Naive B cell (primary cell): ENCODE measurements around the gene LBP. TPM values are rescaled to one million over a fixed set of nuclear protein-coding genes. Genes with fewer than 3 reads are reported as not detected.
"Not testable (repeated sequence)": the region's sequence is repeated elsewhere in the genome, so short reads cannot be mapped to it uniquely, and the experiment has no call there.

Source experiments
- ATAC-seq, 2 donors: fragments of 150-1000 bp; cut with Tn5 transposase; 2 replicates each; pipeline ENCODE4 v1.10.0; 2021; ENCODE audit warnings: low read depth in 2 of 2, mild to moderate bottlenecking in 2 of 2, moderate library complexity in 2 of 2
- DNase-seq: peaks from one replicate; pipeline ENCODE4 v3.0.0; 2022
- H3K27ac Mint-ChIP-seq, 6 donors: one replicate each; pipeline ENCODE4 v1.8.0; 2020 to 2022; ENCODE audit warnings: mild to moderate bottlenecking in 6 of 6, mixed read lengths in 6 of 6, moderate library complexity in 5 of 6, inconsistent platforms in 2 of 6
- H3K27me3 Mint-ChIP-seq, 3 donors: one replicate each; pipeline ENCODE4 v1.8.0; 2021 to 2022; ENCODE audit warnings: mixed read lengths in 3 of 3, mild to moderate bottlenecking in 1 of 3
- H3K36me3 Mint-ChIP-seq, 2 donors: one replicate each; pipeline ENCODE4 v1.8.0; 2020 to 2022; ENCODE audit warnings: mixed read lengths in 2 of 2, inconsistent platforms in 1 of 2, mild to moderate bottlenecking in 1 of 2
- H3K4me1 Mint-ChIP-seq, 3 donors: one replicate each; pipeline ENCODE4 v1.8.0; 2020 to 2022; ENCODE audit warnings: mixed read lengths in 3 of 3, inconsistent platforms in 1 of 3, mild to moderate bottlenecking in 1 of 3, moderate library complexity in 1 of 3
- H3K4me3 Mint-ChIP-seq, 8 donors: one replicate each; pipeline ENCODE4 v1.8.0; 2020 to 2022; ENCODE audit warnings: mild to moderate bottlenecking in 8 of 8, mixed read lengths in 8 of 8, moderate library complexity in 8 of 8, inconsistent platforms in 2 of 8
- H3K9me3 Mint-ChIP-seq, 7 donors: one replicate each; pipeline ENCODE4 v1.8.0; 2020 to 2022; ENCODE audit warnings: mixed read lengths in 7 of 7, mild to moderate bottlenecking in 5 of 7, inconsistent platforms in 2 of 7, moderate library complexity in 1 of 7
- polyA plus RNA-seq, 6 donors: library from polyadenylated mRNA; unstranded; fragments of 300-500 nt; fragmentation: Illumina TruSeq; gene quantifications; one replicate each; pipeline ENCODE4 v1.2.3, GENCODE V29; 2021; ENCODE audit warnings: low read depth in 6 of 6

Gene LBP
- polyA plus RNA-seq, 6 donors from 2014 or later: not detected

DNA sequence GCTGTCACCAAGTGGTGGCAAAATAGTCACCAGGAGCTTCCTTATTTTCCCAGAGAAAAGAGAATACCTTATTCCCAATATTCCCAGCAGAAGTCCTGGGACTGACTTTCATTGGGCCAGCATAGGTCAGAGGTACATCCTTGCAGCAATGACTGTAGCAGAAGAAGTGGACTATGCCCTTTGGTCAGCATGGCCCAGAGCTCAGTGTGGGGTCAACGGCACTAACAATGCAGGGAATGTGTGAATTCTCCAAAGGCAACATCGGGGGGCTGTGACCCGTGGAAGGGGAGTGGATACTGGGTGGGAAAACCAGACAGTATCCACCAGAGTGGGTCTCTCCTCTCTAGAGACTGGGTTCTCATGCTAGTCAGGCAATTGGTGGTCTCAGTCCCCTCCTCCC, 15.6 kb upstream of the LBP start:
- peaks cover 31 to 46% (median 35%) of the 10 kb centered on the region in 3 donors for H3K27me3 Mint-ChIP-seq
- no peaks in the 10 kb centered on the region for H3K4me1 Mint-ChIP-seq
- DNase-seq (no peak), ATAC-seq (no peak)
- H3K36me3 Mint-ChIP-seq: peaks cover 0 to 7% of the 10 kb centered on the region in 2 donors
- peaks cover 0 to 16% (median 4%) of the 10 kb centered on the region in 7 donors for H3K9me3 Mint-ChIP-seq
- H3K27ac Mint-ChIP-seq: no peak overlapping the region
- H3K4me3 Mint-ChIP-seq: no peak overlapping the region

DNA sequence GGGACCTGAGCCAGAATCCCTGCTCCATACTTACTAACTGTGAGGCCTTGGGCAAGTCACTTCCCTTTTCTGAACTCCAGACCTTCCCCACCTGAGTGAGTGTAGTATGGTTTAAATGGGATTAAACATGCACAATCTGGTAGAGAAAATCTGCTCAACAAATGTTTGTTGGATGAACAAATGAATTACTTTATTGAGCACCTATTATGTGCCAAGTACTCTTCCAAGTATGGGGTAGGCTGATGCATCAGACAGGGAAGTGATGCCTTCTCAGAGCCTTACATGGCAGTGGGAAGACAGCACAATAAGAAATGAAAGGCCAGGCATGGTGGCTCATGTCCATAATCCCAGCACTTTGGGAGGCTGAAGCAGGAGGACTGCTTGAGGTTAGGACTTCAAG, 15.0 kb upstream of the LBP start:
- Mint-ChIP-seq H3K4me3 (no peak overlapping the region), H3K27me3 (peaks cover 27 to 52% (median 41%) of the 10 kb centered on the region in 3 donors), H3K36me3 (peaks cover 0 to under 1% of the 10 kb centered on the region in 2 donors), H3K9me3 (peaks cover 0 to 12% (median 2%) of the 10 kb centered on the region in 7 donors), H3K27ac (no peak overlapping the region), H3K4me1 (no peaks in the 10 kb centered on the region)
- no peak for ATAC-seq
- DNase-seq: no peak

DNA sequence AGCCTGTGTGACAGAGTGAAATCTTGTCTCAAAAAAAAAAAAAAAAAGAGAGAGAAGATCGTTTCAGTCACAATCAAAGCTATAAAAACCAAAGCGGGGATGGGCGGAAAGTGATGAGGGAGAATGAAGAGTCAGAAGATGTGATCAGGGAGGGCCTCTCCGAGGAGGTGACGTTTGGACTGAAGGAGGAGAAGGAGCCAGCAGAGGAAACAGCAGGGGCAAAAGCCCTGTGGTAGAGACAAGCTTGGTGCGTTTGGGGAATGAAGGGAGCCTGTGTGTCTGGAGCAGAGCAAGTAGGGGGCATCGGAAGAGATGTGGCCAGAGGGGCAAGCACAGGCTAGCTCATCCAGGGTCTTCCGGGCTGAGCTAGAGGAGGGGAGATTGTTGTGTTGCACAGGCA, 14.5 kb upstream of the LBP start:
- peaks cover 30 to 58% (median 44%) of the 10 kb centered on the region in 3 donors for H3K27me3 Mint-ChIP-seq
- no peaks in the 10 kb centered on the region for H3K4me1 Mint-ChIP-seq
- H3K4me3 Mint-ChIP-seq: no peak overlapping the region
- DNase-seq: no peak
- peak overlapping the region in 2 of 6 donors; percentile 12 to 86 for H3K27ac Mint-ChIP-seq
- ATAC-seq: no peak
- peaks cover 0 to 12% (median 2%) of the 10 kb centered on the region in 7 donors for H3K9me3 Mint-ChIP-seq
- H3K36me3 Mint-ChIP-seq: peaks cover 0 to under 1% of the 10 kb centered on the region in 2 donors

GRCh38 chr20:38334016-38334415, 12.3 kb upstream of the LBP start:
- Mint-ChIP-seq H3K36me3 (peaks cover 0 to 17% of the 10 kb centered on the region in 2 donors), H3K27ac (no peak overlapping the region), H3K4me3 (peak overlapping the region in 1 of 8 donors; percentile 37), H3K27me3 (peaks cover 37 to 67% (median 46%) of the 10 kb centered on the region in 3 donors), H3K4me1 (no peaks in the 10 kb centered on the region), H3K9me3 (peaks cover 7 to 28% (median 12%) of the 10 kb centered on the region in 7 donors)
- DNase-seq (no peak), ATAC-seq (no peak)

GRCh38 chr20:38336726-38337125, 9.6 kb upstream of the LBP start:
- no peak overlapping the region for H3K27ac Mint-ChIP-seq
- no peak for ATAC-seq
- no peaks in the 10 kb centered on the region for H3K4me1 Mint-ChIP-seq
- no peak for DNase-seq
- H3K27me3 Mint-ChIP-seq: peaks cover 24 to 53% (median 46%) of the 10 kb centered on the region in 3 donors
- peaks cover 0 to 17% of the 10 kb centered on the region in 2 donors for H3K36me3 Mint-ChIP-seq
- peaks cover 7 to 28% (median 12%) of the 10 kb centered on the region in 7 donors for H3K9me3 Mint-ChIP-seq
- no peak overlapping the region for H3K4me3 Mint-ChIP-seq

- ATAC-seq (no peak), DNase-seq (no peak)
- no peak overlapping the region for H3K27ac Mint-ChIP-seq
- no peak overlapping the region for H3K4me3 Mint-ChIP-seq
- peaks cover 20 to 51% (median 40%) of the 10 kb centered on the region in 3 donors for H3K27me3 Mint-ChIP-seq
- H3K36me3 Mint-ChIP-seq: peaks cover 0 to 17% of the 10 kb centered on the region in 2 donors
- H3K4me1 Mint-ChIP-seq: no peaks in the 10 kb centered on the region
- H3K9me3 Mint-ChIP-seq: peaks cover 7 to 28% (median 12%) of the 10 kb centered on the region in 7 donors
Observed at GRCh38 chr20:38337561-38338140, 8.6 kb upstream of the LBP start.

DNA sequence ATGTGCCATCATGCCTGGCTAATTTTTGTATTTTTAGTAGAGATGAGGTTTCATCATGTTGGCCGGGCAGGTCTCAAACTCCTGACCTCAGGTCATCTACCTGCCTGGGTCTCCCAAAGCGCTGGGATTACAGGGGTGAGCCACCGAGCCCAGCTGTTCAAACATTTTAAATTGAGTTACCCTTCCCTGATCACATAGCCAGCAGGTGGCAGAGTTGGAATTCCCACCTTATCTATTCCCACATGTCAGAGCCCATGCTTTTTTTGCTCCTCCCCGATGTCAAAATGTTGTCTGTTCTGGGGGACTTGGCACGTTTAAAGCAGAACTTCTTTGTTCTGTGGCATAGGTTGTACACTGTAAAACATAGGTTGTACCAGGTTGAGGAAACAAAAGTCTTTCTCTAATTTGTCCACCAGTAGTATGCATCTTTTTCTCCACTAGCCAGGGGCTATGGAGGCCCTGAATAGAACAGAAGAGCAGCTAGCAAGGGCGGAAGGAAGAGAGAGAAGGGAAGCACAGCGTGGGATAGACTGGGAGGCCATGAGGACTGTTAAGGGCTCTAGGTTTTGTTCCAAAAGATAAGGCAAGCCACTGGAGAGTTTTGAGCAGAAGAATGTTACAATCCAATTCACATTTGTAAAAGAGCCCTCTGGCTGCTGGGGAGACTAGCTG, 7.3 kb upstream of the LBP start:
- Mint-ChIP-seq H3K27me3 (peaks cover 20 to 50% (median 37%) of the 10 kb centered on the region in 3 donors), H3K4me1 (no peaks in the 10 kb centered on the region), H3K4me3 (no peak overlapping the region), H3K9me3 (peaks cover 7 to 28% (median 12%) of the 10 kb centered on the region in 7 donors), H3K27ac (peak overlapping the region in 1 of 6 donors; percentile 80), H3K36me3 (peaks cover 0 to 17% of the 10 kb centered on the region in 2 donors)
- no peak for DNase-seq
- no peak for ATAC-seq

- not testable (repeated sequence) for H3K27ac Mint-ChIP-seq, H3K4me1 Mint-ChIP-seq, ATAC-seq, DNase-seq, H3K4me3 Mint-ChIP-seq
- Mint-ChIP-seq H3K9me3 (peaks cover 6 to 26% (median 12%) of the 10 kb centered on the region in 7 donors), H3K27me3 (peaks cover 18 to 52% (median 37%) of the 10 kb centered on the region in 3 donors), H3K36me3 (peaks cover 0 to 17% of the 10 kb centered on the region in 2 donors)
Observed at GRCh38 chr20:38339521-38339896, 6.8 kb upstream of the LBP start.

- DNase-seq: no peak
- Mint-ChIP-seq H3K36me3 (peaks cover 0 to 17% of the 10 kb centered on the region in 2 donors), H3K9me3 (peaks cover 5 to 24% (median 12%) of the 10 kb centered on the region in 7 donors), H3K4me1 (no peaks in the 10 kb centered on the region), H3K27me3 (peaks cover 15 to 55% (median 37%) of the 10 kb centered on the region in 3 donors), H3K27ac (no peak overlapping the region), H3K4me3 (no peak overlapping the region)
- no peak for ATAC-seq
Observed at GRCh38 chr20:38339997-38340396, 6.3 kb upstream of the LBP start.

- no peak for DNase-seq
- no peak overlapping the region for H3K4me3 Mint-ChIP-seq
- peaks cover 5 to 24% (median 11%) of the 10 kb centered on the region in 7 donors for H3K9me3 Mint-ChIP-seq
Observed at GRCh38 chr20:38340693-38341092, 5.6 kb upstream of the LBP start.

DNA sequence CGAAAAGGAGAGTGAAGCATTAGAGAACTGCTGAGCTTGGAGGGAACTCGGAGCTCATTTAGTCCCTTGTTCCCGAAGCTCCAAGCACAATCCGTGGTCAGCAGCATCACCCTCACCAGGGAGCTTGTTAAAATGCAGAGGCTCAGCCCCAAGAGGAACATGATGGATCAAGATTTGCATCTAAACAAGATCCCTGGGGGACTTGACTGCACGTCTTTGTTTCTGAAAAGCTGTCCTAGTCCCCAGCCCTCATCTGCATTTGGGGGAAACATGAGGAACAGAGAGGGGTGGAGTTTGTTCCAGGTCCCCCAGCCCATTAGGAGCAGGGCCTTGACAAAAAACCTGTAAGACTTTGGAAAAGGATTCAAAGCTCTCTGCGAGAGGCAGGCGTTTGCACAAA, 4.1 kb upstream of the LBP start:
- Mint-ChIP-seq H3K4me1 (no peaks in the 10 kb centered on the region), H3K36me3 (peaks cover 0 to 12% of the 10 kb centered on the region in 2 donors)

More at GRCh38 chr20:38340693-38341092, 5.6 kb upstream of the LBP start:
- Mint-ChIP-seq H3K36me3 (peaks cover 0 to 17% of the 10 kb centered on the region in 2 donors), H3K27ac (no peak overlapping the region), H3K4me1 (no peaks in the 10 kb centered on the region), H3K27me3 (peaks cover 15 to 49% (median 35%) of the 10 kb centered on the region in 3 donors)
- ATAC-seq: no peak

DNA sequence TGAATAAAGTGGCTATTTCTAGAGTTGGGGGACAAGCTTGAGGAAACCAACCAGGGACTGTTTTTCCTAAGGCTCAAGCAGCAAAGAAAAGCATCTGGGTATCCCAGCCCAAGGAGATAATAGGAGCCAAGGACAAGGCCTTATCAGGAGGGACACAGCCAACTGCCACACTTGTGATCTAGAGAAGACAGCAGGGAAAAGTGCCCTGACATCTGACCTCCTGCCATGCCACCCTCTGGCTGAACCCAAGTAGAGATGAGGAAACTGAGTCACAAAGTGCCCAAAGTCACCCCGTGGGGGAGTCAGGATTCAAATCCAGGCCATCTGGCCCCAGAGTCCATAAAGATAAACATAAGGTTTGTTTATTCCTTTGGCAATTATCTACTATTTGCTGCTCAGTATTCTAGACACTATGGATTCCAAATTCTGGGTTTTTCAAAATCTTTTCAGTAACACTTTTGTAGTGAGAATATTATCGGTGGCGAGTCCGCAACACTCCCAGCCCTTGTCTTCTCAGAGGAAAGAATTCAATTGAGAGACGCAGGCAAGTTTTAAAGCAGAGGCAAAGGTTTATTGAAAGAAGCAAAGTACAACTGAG, 3.5 kb upstream of the LBP start:
- H3K27me3 Mint-ChIP-seq: peaks cover 8 to 32% (median 26%) of the 10 kb centered on the region in 3 donors
- no peak overlapping the region for H3K4me3 Mint-ChIP-seq
- H3K27ac Mint-ChIP-seq: no peak overlapping the region
- DNase-seq (no peak), ATAC-seq (no peak)
- H3K36me3 Mint-ChIP-seq: peaks cover 0 to 6% of the 10 kb centered on the region in 2 donors
- H3K4me1 Mint-ChIP-seq: no peaks in the 10 kb centered on the region
- H3K9me3 Mint-ChIP-seq: peaks cover 3 to 8% (median 5%) of the 10 kb centered on the region in 7 donors

More for the DNA sequence above, 4.1 kb upstream of the LBP start:
- ATAC-seq (no peak), DNase-seq (no peak)
- H3K27me3 Mint-ChIP-seq: peaks cover 11 to 34% (median 27%) of the 10 kb centered on the region in 3 donors
- no peak overlapping the region for H3K27ac Mint-ChIP-seq
- H3K4me3 Mint-ChIP-seq: no peak overlapping the region
- H3K9me3 Mint-ChIP-seq: peaks cover 5 to 14% (median 8%) of the 10 kb centered on the region in 7 donors

DNA sequence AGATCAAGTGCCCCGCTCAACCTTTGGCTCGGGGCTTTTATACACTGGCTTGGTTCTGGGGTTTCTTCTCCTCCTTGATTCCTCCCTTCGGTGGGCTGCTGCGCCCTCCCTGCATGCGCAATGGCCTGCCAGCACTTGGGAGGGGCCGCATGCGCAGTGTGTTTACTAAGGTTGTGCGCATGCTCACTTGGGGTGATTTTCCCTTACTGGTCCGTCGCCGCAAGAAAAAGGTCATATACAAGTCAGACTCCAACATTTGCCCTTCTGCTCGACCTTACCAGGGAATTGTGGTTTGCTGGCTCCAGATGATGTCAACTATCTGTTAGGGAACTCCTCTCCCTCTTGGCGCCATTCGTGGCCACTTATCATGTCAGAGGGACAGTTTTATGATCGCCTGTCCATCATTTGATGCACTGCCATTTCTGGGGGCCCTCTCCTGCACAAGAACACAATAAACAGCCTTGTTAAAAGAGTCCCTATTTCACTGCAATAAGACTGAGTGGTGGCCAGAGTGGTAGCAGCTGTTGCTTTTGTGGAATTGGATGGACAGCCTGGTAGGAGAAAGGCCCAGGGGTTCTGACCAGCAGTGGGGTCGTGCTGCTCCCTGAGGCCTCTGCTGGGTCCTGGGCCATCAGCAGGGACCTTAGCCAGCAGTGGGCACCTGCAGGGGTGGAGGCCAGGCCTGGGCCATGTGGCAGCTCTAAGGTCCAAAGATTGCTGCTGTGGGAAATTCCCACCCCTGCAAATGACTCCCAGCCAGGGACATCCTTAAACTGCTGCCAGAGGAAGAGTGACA, 2.8 kb upstream of the LBP start:
- Mint-ChIP-seq H3K27ac (no peak overlapping the region), H3K36me3 (no peaks in the 10 kb centered on the region), H3K4me1 (no peaks in the 10 kb centered on the region), H3K4me3 (no peak overlapping the region), H3K27me3 (peaks cover 3 to 29% (median 23%) of the 10 kb centered on the region in 3 donors), H3K9me3 (peaks cover 0 to under 1% (median 0%) of the 10 kb centered on the region in 7 donors)
- DNase-seq (no peak), ATAC-seq (no peak)
